CD4-positive, alpha-beta T cell treated with Interleukin-17A for 4 hours (primary cell): ENCODE data around the gene CLSTN2.

Source experiments
- DNase-seq: peaks from one replicate; pipeline ENCODE4 v3.0.0-alpha.2; 2020; ENCODE audit warnings: mixed read lengths

CLSTN2 gene

GRCh38 chr3:139935016-139935865, at the start of gene CLSTN2:
Gene CLSTN2 (plus strand): TSS chr3:139935185.
- no peak for DNase-seq

DNA sequence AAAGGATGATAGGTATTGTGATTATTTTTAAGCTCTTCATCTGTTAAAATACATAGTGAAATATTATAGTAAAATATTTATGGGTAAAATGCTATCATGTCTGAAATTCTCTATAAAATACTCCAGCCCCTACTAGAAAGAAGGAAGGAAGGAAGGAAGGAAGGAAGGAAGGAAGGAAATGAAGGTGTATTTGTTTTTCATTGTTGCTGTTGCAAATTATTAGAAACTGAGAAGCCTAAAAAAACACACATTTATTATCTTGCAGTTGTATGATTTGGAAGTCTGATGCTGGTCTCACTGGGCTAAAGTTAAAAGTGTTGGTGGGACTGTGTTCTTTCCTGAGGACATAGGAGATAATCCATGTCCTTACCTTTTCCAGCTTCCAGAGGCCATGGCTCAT, 47.6 kb upstream of the CLSTN2 start:
- no peak for DNase-seq

GRCh38 chr3:139888561-139889140, 46.3 kb upstream of the CLSTN2 start:
- DNase-seq, result no peak

GRCh38 chr3:139893267-139893962, 41.6 kb upstream of the CLSTN2 start:
- DNase-seq, result no peak

DNA sequence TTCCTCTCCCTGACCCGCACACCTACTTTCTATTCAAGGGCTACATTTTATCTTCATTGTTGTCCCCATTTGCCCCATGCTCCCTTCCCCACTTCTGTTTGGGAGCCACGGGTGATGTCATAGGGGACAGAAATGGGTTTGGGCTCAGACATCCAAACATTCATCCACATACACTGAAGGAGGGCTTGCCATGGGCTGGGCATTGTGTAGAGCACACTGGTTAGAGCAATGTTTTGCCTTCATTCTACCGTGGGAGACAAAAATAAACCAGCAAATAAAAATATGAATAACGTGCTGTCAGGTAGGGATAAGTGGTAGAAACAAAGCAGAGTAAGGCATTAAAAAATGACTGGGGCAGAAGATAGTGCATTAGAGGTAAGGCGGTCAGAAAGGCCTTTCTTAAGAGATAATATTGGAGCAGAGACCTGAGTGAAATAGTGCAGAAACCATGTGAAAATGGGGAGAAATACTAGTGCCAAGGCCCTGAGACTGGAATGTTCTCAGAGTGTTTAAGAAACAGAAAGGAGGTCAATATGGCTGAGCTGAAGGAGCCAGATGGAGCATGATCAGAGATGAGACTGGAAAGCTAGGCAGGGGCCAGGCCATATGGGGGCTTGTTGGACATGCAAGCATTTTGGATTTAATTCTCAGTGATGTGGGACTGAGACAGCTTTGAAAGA, 40.9 kb upstream of the CLSTN2 start:
- no peak for DNase-seq

GRCh38 chr3:139894643-139894989, 40.4 kb upstream of the CLSTN2 start:
- no peak for DNase-seq

GRCh38 chr3:139897759-139898158, 37.2 kb upstream of the CLSTN2 start:
- no peak for DNase-seq

GRCh38 chr3:139906418-139906817, 28.6 kb upstream of the CLSTN2 start:
- DNase-seq, result no peak

GRCh38 chr3:139909811-139910210, 25.2 kb upstream of the CLSTN2 start:
- DNase-seq, result no peak

DNA sequence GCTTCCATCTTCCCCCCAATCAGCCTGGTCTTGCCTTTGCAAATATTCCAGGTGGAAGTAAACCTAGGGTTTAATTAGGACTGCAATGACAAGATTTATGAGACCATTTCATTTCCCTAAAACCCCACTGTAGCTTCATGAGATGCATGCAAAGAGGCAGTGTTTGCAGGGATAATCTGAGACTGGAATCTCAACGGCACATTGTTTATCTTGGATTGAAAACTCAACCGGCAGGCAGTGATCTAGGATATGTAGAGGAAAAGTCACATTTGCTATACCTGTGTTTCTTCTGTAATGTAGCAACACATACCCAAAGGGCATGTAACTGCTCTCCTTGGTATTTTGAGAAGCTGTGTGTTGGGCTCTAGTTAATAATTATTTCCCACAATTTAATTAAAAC, 18.7 kb upstream of the CLSTN2 start:
- no peak for DNase-seq

- no peak for DNase-seq
Observed at GRCh38 chr3:139917226-139917785, 17.7 kb upstream of the CLSTN2 start.

DNA sequence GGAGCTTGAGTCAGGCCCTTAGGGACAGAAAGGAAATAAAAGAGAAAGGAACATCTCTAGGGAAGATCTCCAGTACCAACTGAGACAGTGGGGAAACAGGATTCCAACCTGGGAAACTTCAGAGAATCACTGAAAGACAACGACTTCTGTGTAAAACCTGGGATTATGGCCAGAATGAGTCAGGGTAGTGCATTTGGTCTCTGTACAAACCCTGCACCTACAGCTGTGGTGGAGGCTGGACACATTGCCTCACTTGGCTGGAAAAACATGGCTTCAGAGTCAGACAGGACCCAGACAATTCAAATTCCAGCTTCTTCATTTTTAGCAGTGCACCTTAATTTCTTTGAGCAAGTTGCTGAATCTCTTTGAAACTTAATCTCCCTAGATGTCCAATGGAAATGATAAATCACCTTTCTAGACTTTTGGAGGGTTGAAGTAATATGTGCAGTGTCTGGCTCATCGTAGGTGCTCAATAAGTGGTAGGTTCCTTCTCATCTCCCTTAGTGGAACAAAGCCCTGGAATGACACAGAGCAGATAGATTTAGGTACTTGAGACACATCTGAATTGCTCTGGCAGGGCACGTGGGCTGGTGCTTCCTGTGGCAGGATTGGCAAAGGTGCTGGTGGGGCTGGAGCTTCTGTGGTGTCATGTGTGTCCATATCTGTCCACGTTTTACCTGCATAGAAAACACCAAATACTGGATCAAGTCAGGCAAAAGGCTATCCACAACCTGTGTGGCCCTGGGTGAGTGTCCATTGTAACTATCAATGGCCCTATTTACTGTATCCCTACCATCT, 6.1 kb upstream of the CLSTN2 start:
- DNase-seq, result no peak

DNA sequence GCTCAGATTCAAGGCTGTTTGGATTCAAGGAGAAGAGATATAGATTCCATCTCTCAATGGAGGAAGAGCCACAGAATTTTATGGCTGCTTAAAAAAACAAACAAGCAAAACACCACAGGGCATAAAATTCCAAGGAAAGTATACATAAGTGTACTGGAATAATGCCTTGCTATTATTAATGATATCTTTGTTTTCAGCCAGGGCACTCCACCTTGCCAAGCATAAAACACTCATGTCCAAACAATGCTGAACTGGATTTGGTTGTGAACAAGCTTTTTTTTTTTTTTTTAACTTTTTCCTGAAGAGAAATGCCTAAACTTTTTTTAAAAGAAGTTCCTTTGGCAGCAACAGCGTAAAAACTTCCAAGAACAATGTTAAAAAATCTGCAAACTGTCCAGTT, 4.8 kb upstream of the CLSTN2 start:
- DNase-seq, result no peak

DNA sequence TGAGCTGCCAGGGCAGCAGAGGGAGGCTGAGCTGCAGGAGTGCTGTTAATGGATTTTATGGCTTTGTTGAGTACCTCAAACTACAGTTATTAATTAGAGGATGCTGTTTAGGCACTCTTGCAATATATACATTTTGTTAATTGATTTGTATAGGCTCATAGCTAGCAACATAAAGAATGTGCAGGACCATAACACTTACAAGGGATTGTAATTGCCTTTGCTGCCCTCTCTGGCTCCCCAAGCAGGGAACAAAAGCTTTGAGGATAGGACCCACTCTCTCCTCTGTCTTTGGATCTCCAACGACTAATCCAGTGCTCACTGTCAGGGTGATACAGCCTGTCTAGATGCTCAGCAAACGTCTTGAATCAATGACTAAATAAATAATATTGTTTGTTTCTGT, 1.2 kb upstream of the CLSTN2 start:
- DNase-seq, result no peak

- DNase-seq, result no peak
Observed at GRCh38 chr3:139934613-139935015, 371 bp upstream of the CLSTN2 start.

DNA sequence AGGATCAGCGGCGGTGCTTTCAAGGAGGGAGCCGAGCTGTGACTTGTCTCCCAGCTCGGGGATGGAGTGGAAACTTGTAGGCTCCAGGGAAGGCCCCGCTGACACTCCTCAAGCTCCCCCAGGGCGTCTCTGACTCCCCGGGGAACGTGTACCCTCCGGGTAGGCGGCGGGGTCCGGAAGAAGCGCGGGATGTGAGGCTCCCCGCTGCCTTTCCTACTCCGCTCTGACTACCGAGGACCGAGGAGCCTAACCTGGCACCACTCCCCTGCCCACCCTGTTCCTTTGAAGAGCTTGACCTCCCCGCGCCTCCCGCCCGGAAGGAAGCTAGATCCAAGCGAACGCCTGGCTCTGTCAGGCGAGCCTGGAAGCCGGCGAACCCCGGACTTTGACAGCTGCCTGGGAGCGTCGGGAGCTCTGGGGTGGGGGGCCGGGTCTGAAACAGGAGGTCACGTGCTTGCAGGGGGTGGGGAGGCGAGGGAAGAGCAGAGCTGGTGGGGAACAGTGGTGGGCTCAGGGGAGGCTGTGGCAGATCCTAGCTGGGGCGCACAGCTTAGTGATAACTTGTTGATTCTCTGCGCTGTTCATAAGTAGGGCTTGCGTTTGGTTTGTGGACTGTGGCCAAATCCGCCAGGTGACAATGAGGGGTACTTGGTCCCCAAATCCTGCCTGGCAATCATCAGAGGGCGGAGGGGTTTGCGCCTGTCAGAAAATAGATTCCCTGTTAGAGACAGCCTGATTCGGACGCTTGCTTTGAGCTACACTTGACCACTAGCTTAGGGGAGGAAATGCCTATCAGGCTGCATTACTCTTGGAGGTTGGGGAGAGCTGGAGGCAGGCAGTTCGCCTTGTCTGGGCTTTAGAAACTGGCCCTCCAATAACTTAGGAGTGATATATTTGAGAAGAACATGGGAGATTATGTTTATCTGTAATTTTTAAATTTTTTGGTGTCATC, 1.2 kb downstream of the CLSTN2 start:
- no peak for DNase-seq

- DNase-seq, result no peak
Observed at GRCh38 chr3:139937674-139938279, 2.8 kb downstream of the CLSTN2 start.

DNA sequence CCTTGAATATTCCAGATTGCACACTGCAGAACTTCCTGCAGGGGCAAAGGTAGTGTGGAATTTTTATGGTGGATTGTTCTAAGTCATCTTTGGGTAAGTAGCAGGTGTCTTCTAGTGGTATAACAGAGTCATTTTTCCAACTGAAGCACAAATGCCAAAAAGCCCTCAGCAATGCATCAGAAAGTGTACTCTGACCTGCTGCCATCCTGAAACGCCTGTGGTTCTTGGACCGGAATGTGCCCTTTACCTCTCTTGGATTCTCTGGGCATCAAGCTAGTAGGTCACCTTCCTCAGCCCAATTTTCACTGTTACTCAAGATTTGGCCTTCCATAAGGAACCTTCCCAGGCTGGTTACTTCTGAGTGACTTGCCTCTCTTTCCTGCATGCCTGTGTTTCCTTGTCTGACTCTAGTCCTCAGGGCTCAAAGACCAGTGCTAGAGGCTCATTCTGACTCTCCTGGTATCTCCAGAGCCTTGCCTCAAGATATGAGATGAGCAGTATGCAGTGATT, 4.8 kb downstream of the CLSTN2 start:
- DNase-seq, result no peak

DNA sequence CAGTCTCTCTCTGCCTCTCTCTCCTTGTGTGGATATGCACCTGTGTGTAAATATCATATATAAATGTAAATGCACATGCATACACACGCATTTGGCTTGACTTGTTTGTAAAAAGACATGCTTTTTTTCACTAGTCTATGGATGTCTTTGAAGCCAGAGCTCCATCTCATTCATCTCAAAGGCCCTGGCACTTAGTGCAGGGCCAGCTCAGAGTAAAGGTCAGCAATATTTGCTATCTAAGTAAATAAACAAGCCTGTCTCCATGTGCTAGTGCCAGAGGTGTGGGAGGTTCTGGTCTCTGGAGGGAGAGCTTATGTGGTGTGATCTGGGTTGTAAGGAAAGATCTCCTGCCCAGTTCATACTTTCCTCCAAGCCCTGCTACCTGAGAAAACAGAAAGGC, 5.6 kb downstream of the CLSTN2 start:
- no peak for DNase-seq

GRCh38 chr3:139941580-139941979, 6.6 kb downstream of the CLSTN2 start:
- DNase-seq, result no peak
